Stimulated activated CD4-positive, alpha-beta T cell treated with anti-CD3 and anti-CD28 coated beads, Interleukin-1b, Interleukin-23, amount 100 ng/mL, for 48 hours (primary cell): ENCODE results near the gene NADK2.
"Not testable (repeated sequence)": the region's sequence is repeated elsewhere in the genome, so short reads cannot be mapped to it uniquely, and the experiment has no call there.

Experiments
- DNase-seq: peaks from one replicate; pipeline ENCODE4 v3.0.0-alpha.2; 2020

Gene NADK2

GRCh38 chr5:36241631-36242533, at the start of gene NADK2:
TSS of gene NADK2 (minus strand) at chr5:36241925. CDS start at chr5:36241798, 127 bp downstream.
- DNase-seq, result peak; percentile 93

GRCh38 chr5:36285837-36286615, 44.3 kb upstream of the NADK2 start:
- DNase-seq, result no peak

- DNase-seq, result not testable (repeated sequence)
These were observed 42.0 kb upstream of the NADK2 start for GRCh38 chr5:36283775-36284174.

GRCh38 chr5:36281626-36282025, 39.9 kb upstream of the NADK2 start:
- DNase-seq, result no peak

- DNase-seq, result no peak
These were observed 37.5 kb upstream of the NADK2 start for GRCh38 chr5:36279054-36279698.

GRCh38 chr5:36277521-36278176, 35.9 kb upstream of the NADK2 start:
- no peak for DNase-seq

GRCh38 chr5:36276864-36277263, 35.1 kb upstream of the NADK2 start:
- no peak for DNase-seq

- no peak for DNase-seq
These were observed 32.2 kb upstream of the NADK2 start for GRCh38 chr5:36273809-36274526.

GRCh38 chr5:36272136-36272690, 30.5 kb upstream of the NADK2 start:
- DNase-seq, result no peak

- DNase-seq, result no peak
These were observed 29.3 kb upstream of the NADK2 start for GRCh38 chr5:36270876-36271575.

- DNase-seq, result no peak
These were observed 28.4 kb upstream of the NADK2 start for GRCh38 chr5:36270175-36270574.

GRCh38 chr5:36269478-36269877, 27.8 kb upstream of the NADK2 start:
- no peak for DNase-seq

- no peak for DNase-seq
These were observed 26.2 kb upstream of the NADK2 start for GRCh38 chr5:36267905-36268304.

- DNase-seq, result no peak
These were observed 22.6 kb upstream of the NADK2 start for GRCh38 chr5:36264202-36264760.

- no peak for DNase-seq
These were observed 19.5 kb upstream of the NADK2 start for GRCh38 chr5:36261186-36261585.

GRCh38 chr5:36253575-36253974, 11.8 kb upstream of the NADK2 start:
- no peak for DNase-seq

- no peak for DNase-seq
These were observed 11.1 kb upstream of the NADK2 start for GRCh38 chr5:36252722-36253365.

GRCh38 chr5:36251218-36251617, 9.5 kb upstream of the NADK2 start:
- DNase-seq, result no peak

- no peak for DNase-seq
These were observed 8.7 kb upstream of the NADK2 start for GRCh38 chr5:36250427-36250826.
